GM13977 (cell line): ENCODE measurements around the gene DAAM1.

Experiments used
- DNase-seq: peaks from one replicate; pipeline ENCODE4 v3.0.0; 2012; ENCODE audit warnings: low spot score
- in situ Hi-C: fragments of 300-500 bp; cut with MboI; formaldehyde crosslinking; loops from one replicate; pipeline ENCODE4 v1.12.0; 2022; ENCODE audit warnings: low sequenced_read_pairs, low pct_unique_long_range_greater_than_20kb, mixed read lengths, inconsistent platforms; ENCODE audit not compliant: unreplicated experiment
- TF ChIP-seq, protein P1 (sequence below): IDR thresholded peaks from 2 replicates; pipeline ENCODE4 v1.5.1; 2012; ENCODE audit warnings: mild to moderate bottlenecking, control low read depth; ENCODE audit not compliant: insufficient read depth; ENCODE audit errors: extremely low read depth, missing control alignments

Gene DAAM1

DNA sequence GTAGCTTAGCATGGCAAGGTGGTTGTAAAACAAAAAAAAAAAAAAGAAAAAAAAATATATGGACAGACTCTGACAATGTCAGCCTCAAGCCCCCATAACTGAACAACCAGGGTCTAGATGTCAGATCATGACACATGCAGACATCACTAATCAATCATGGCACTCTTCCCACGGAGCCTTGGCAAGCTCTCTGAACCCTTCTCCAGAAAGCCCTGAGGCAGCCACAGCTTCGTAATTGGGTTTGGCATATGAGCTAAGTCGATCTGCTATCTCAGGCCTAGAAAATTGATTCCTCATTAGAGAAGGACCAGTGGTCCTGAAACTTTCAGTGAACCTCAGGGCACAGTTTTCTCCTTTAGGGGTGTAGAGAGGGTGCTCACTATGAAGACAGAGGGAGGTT is 164.5 kb downstream of the DAAM1 start:
- no peak for DNase-seq
- in situ Hi-C loops, result no loop called here
- TF ChIP-seq, protein P1, sequence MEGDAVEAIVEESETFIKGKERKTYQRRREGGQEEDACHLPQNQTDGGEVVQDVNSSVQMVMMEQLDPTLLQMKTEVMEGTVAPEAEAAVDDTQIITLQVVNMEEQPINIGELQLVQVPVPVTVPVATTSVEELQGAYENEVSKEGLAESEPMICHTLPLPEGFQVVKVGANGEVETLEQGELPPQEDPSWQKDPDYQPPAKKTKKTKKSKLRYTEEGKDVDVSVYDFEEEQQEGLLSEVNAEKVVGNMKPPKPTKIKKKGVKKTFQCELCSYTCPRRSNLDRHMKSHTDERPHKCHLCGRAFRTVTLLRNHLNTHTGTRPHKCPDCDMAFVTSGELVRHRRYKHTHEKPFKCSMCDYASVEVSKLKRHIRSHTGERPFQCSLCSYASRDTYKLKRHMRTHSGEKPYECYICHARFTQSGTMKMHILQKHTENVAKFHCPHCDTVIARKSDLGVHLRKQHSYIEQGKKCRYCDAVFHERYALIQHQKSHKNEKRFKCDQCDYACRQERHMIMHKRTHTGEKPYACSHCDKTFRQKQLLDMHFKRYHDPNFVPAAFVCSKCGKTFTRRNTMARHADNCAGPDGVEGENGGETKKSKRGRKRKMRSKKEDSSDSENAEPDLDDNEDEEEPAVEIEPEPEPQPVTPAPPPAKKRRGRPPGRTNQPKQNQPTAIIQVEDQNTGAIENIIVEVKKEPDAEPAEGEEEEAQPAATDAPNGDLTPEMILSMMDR, result no peak

DNA sequence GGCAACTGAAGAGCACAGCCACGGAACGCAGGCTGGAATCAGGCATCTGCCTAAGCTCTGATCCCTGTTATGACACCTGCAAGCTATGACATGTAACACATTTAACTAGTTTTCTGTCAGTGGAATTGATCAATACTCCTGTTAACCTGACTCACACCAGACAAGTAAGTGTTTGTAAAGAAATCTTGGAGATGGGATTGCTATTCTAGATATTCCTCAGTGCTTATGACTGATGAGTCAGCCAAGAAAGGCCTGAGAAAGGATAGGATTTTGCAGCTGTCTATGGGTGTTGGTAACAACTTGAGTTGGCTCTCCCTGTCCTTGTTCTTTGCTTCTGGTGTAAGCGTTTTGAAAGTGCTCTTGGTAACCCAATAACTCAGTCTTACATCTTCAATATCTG is 166.2 kb downstream of the DAAM1 start:
- TF ChIP-seq, protein P1, result no peak
- in situ Hi-C loops, result no loop called here
- no peak for DNase-seq

DNA sequence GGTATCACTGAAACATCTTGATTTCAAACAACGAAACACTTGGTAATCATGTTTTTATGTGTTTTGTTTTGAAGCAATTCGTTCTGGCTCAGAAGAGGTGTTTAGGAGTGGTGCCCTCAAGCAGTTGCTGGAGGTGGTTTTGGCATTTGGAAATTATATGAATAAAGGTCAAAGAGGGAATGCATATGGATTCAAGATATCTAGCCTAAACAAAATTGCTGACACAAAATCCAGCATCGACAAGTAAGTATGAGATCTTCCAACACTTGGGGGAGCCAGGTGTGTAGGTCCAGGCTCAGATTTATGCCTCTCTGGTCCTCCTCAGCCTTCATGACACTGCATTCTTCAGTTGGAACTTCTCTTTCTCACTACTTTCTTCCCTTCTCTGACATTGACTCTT is 166.6 kb downstream of the DAAM1 start:
- TF ChIP-seq, protein P1, result no peak
- in situ Hi-C loops, result no loop called here
- DNase-seq, result no peak

DNA sequence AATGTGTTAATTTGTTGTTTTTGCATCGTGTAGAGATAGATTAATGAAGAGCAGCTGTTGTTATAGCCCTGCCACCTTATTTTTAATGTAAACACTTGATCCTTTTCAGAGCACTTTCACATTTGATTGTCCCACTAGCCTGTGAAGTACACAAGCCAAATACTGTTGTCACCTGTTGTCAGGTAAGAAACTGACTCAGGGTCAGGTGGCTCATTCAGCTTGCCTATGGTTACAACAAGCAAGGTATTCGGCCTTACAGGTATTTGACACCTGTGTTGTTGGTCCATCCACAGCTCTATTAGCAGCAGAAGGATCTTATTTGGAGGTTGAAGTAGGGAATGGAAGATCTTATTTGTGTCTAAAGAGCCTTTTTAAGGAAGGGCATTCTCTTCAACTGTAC is 167.8 kb downstream of the DAAM1 start:
- TF ChIP-seq, protein P1, result no peak
- in situ Hi-C loops, result no loop called here
- peak; percentile 14 for DNase-seq

DNA sequence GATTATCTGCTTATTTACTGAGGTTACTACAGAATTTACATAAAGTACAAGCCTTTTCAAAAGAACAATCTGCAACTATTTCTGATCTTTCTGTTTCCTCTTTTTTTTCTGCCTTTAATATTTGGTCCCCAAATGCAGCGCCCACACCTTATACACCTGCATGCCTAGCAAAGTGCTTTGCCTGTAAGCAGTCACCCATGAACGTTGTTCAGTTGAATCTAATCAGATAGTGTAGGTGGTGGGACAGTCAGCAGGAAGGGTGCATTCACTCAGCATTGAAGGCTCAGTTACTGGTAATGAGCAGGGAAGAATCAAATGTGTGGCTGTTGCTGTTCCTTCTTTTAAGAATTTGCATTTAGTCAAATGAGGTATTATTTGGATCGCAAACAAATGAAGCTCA is 168.3 kb downstream of the DAAM1 start:
- TF ChIP-seq, protein P1, result no peak
- in situ Hi-C loops, result no loop called here
- peak; percentile 24 for DNase-seq

DNA sequence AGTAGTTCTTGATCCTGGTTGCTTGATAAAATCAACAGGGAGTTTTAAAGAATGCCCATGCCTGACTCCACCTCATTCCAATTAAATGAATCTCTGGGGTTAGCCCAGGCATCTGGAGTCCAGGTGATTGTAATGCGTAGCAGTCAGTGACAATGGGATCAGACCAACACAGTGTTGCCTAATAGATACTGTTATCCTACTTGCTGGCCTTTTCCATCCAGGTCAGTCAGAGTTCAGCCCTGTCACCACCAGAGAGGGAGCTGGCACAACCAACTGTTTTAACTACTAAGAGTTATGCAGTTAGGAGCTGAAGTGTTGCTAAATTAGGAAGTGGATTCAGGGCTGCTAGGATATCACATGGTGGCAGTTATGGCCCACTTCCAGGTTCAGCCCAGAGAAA is 169.6 kb downstream of the DAAM1 start:
- in situ Hi-C loops, result no loop called here
- TF ChIP-seq, protein P1, result no peak
- DNase-seq, result no peak

DNA sequence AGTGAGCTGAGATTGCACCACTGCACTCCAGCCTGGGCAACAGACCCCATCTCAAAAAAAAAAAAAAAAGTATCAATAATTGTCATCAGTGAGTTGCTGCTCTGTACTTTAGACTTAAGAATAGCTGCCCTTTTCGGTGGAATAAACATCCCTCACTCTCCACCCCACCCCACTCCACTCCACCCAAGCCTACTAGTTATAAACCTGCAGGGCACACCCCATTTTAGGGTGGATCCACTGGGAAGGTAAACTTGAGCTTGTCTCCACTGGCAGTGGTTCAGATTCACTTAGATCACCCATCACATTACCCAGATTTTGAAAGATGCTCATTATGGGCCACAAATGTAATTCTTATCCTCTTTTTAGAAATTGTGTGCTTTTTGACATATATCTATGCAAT is 170.3 kb downstream of the DAAM1 start:
- DNase-seq, result no peak
- in situ Hi-C loops, result no loop called here
- TF ChIP-seq, protein P1, result no peak
